Measurements from ENCODE around the gene CUL4A.

DNA sequence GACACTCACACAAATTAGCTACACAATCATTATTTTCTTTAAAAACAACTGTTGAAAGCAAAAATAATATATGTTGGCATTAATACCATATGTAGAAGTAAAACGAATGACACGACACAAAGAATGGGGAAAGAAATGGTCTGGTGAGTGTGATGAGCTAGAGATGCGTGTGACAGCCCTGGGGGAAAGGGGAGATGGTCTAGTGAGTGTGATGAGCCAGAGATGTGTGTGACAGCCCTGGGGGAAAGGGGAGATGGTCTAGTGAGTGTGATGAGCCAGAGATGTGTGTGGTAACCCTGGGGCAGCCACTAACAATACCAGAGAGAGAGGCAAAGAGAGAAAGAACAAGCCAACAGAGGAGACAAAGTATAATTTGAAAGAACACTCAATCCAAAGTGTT, 65.3 kb downstream of the CUL4A start:
- no peak for TF ChIP-seq POLR2A (IDR thresholded peaks at IDR 0.05; ENCODE audit: low read length)
- TF ChIP-seq GATA1 (IDR thresholded peaks at IDR 0.05; ENCODE audit: low read depth, low read length) = no peak

Measured in erythroblast (primary cell).